ENCODE results near the gene MEGF11.

DNA sequence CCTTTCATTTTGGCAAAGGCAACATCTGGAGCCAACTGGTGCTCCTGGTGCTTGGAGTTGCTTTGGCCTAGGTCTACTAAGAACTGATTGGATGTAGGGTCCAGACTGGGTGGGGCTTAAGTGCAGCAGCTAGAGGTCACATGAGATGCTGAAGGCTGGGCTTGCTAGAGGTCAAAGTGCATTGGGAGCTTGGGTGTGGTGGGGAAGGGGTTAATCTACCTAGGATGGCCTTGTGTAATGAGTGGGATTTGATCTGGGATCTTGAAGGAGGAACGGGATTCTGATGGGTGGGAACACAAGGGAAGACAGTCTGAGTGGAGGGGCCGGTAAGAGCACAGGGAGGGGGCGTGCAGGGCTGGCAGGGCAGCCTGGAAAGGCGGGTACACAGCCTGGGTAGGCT is 258.7 kb downstream of the MEGF11 start:
- no peak for TF ChIP-seq EZH2phosphoT487 (IDR thresholded peaks at IDR 0.05; ENCODE audit: borderline replicate concordance, low read depth, low read length)
- TF ChIP-seq, protein P1, sequence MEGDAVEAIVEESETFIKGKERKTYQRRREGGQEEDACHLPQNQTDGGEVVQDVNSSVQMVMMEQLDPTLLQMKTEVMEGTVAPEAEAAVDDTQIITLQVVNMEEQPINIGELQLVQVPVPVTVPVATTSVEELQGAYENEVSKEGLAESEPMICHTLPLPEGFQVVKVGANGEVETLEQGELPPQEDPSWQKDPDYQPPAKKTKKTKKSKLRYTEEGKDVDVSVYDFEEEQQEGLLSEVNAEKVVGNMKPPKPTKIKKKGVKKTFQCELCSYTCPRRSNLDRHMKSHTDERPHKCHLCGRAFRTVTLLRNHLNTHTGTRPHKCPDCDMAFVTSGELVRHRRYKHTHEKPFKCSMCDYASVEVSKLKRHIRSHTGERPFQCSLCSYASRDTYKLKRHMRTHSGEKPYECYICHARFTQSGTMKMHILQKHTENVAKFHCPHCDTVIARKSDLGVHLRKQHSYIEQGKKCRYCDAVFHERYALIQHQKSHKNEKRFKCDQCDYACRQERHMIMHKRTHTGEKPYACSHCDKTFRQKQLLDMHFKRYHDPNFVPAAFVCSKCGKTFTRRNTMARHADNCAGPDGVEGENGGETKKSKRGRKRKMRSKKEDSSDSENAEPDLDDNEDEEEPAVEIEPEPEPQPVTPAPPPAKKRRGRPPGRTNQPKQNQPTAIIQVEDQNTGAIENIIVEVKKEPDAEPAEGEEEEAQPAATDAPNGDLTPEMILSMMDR (conservative IDR thresholded peaks at IDR 0.05; ENCODE audit: low read length): no peak
